Thyroid gland (tissue), 4 donors: ENCODE results near the gene DQX1.

ENCODE experiments used
- POLR2A ChIP-seq, 2 donors: fragments of 450-650 bp; IDR thresholded peaks; one replicate each; pipeline ENCODE4 v1.6.1; 2017; ENCODE audit warnings: antibody characterized with exemption in 2 of 2, mild to moderate bottlenecking in 2 of 2, moderate library complexity in 1 of 2
- TF ChIP-seq, protein P1 (sequence below), 6 experiments: fragments of 200-600 bp in 3 of 6; fragments of 450-650 bp in 3 of 6; sonication (generic) in 3 of 6; IDR thresholded peaks; one replicate each; pipeline ENCODE4 v1.5.1; 2016 to 2019; ENCODE audit warnings: antibody characterized with exemption in 6 of 6, mild to moderate bottlenecking in 2 of 6, inconsistent platforms in 1 of 6, moderate library complexity in 1 of 6

DNA sequence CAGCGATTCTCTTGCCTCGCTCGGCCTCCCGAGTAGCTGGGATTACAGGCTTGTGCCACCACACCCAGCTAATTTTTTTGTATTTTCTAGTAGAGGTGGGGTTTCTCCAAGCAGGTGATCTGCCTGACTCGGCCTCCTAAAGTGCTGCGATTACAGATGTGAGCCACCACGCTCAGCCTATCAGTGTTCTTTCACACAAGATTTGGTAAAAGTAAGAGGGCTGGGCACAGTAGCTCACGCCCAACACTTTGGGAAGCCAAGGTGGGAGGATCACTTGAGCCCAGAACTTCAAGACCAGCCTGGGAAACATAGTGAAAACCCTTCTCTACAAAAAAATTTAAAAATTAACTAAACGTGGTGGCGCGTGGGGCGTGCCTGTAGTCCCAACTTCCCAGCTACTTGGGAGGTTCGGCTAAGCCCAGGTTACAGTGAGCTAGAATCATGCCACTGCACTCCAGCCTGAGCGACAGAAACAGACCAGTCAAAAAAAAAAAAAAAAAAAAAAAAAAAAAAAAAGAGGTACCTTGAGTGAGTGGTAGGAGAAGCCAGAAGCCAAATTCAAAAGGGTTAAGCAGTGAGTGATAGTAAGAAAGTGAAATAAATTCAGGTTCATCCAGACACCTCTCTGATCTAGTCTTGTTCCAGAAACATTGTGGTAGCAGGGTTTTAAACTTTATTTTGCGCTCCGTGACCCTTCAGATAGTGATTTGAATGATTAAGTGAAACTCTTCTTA lies 54.5 kb downstream of the DQX1 start:
- TF ChIP-seq, protein P1, sequence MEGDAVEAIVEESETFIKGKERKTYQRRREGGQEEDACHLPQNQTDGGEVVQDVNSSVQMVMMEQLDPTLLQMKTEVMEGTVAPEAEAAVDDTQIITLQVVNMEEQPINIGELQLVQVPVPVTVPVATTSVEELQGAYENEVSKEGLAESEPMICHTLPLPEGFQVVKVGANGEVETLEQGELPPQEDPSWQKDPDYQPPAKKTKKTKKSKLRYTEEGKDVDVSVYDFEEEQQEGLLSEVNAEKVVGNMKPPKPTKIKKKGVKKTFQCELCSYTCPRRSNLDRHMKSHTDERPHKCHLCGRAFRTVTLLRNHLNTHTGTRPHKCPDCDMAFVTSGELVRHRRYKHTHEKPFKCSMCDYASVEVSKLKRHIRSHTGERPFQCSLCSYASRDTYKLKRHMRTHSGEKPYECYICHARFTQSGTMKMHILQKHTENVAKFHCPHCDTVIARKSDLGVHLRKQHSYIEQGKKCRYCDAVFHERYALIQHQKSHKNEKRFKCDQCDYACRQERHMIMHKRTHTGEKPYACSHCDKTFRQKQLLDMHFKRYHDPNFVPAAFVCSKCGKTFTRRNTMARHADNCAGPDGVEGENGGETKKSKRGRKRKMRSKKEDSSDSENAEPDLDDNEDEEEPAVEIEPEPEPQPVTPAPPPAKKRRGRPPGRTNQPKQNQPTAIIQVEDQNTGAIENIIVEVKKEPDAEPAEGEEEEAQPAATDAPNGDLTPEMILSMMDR (IDR thresholded peaks at IDR 0.05), result no peak
- TF ChIP-seq POLR2A (IDR thresholded peaks at IDR 0.05), result no peak
